Measurements from ENCODE around the gene ARPC5L. TPM values are rescaled to one million over a fixed set of nuclear protein-coding genes. Genes with fewer than 3 reads are reported as not detected.

Gene ARPC5L
- total and polyA plus RNA-seq, 12 donors, result 26.6 to 74.9 (median 39.9) TPM

- Histone ChIP-seq H3K36me3 (peaks cover 0 to 39% (median 28%) of the 10 kb centered on the region in 9 donors), H3K27ac (no peak overlapping the region), H3K4me1 (peaks cover 13 to 50% (median 32%) of the 10 kb centered on the region in 9 donors), H3K4me3 (no peak overlapping the region), H3K27me3 (no peaks in the 10 kb centered on the region), H3K9me3 (no peaks in the 10 kb centered on the region)
- 66 to 72% methylated on average over 7 of the region's 7 CpGs for WGBS, 2 donors
- TF ChIP-seq, protein P1, sequence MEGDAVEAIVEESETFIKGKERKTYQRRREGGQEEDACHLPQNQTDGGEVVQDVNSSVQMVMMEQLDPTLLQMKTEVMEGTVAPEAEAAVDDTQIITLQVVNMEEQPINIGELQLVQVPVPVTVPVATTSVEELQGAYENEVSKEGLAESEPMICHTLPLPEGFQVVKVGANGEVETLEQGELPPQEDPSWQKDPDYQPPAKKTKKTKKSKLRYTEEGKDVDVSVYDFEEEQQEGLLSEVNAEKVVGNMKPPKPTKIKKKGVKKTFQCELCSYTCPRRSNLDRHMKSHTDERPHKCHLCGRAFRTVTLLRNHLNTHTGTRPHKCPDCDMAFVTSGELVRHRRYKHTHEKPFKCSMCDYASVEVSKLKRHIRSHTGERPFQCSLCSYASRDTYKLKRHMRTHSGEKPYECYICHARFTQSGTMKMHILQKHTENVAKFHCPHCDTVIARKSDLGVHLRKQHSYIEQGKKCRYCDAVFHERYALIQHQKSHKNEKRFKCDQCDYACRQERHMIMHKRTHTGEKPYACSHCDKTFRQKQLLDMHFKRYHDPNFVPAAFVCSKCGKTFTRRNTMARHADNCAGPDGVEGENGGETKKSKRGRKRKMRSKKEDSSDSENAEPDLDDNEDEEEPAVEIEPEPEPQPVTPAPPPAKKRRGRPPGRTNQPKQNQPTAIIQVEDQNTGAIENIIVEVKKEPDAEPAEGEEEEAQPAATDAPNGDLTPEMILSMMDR (IDR thresholded peaks at IDR 0.05), result no peak
- DNase-seq (no peak), ATAC-seq (no peak)
- intact Hi-C loops (cut with DNase I), result loop anchor here in 3 of 10 donors (2.0 to 10.0 kb wide), 3 partner anchors 82 to 520 kb away; partner anchors contain the start of gene SCAI (in 1 of the 3)
Observed at GRCh38 chr9:124854822-124855221, 7.1 kb upstream of the ARPC5L start.

DNA sequence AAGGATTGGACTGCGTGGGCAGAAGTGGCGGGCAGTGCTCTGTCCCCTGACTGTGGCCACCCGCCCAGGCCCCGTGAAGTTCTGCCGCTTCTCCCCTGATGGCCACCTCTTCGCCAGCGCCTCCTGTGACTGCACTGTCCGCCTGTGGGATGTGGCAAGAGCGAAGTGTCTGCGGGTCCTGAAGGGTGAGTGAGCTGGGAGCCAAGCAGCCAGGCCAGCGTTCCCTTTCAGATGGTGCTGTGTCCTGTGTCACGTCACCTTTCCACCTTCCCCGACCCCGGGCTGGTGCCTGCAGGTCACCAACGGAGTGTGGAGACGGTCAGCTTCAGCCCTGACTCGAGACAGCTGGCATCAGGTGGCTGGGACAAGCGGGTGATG, 6.4 kb upstream of the ARPC5L start:
- Histone ChIP-seq H3K27ac (no peak overlapping the region), H3K36me3 (peaks cover 0 to 46% (median 35%) of the 10 kb centered on the region in 9 donors), H3K27me3 (no peaks in the 10 kb centered on the region), H3K9me3 (no peaks in the 10 kb centered on the region), H3K4me1 (peaks cover 14 to 52% (median 37%) of the 10 kb centered on the region in 9 donors), H3K4me3 (no peak overlapping the region)
- DNase-seq (no peak), ATAC-seq (no peak)
- WGBS, 2 donors, result 85 to 88% methylated on average over 18 of the region's 18 CpGs
- TF ChIP-seq, protein P1 (IDR thresholded peaks at IDR 0.05), result no peak
- intact Hi-C loops (cut with DNase I), result loop anchor here in 3 of 10 donors (2.0 to 10.0 kb wide), 3 partner anchors 83 to 519 kb away; partner anchors contain the start of gene SCAI (in 1 of the 3)

DNA sequence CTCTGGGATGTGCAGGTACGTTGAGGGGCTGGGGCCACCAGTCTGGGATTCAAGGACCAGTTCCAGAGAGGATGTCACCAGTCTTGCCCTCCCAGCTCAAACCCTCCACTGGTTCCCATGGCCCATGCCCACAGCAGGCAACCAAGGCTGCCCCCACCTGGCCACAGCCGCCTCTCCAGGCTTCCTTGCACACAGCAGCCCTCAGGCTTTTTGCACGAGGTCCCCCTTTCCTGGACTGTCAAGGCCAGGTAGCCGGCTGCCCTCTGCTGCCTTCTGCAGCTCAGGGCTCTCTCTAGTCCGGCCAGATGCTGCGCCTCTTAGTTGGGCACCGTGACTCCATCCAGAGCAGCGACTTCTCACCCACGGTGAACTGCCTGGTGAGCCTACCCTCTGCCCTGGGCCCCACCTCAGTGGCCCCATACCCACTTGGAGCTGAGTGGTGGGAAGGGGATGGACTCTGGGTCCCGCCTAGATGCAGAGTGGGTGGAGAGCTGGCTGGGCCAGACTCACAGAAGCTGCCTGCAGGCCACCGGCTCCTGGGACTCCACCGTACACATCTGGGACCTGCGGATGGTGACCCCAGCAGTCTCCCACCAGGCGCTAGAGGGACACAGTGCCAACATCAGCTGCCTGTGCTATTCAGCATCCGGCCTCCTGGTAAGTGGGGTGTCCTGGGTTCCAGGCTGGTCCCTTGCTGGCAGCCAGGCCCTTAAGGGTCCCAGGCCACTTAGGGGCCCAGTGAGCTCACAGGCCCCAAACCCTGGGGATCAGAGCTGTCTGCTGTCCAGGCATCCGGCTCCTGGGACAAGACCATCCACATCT, 5.8 kb upstream of the ARPC5L start:
- Histone ChIP-seq H3K4me3 (no peak overlapping the region), H3K9me3 (no peaks in the 10 kb centered on the region), H3K4me1 (peaks cover 20 to 52% (median 39%) of the 10 kb centered on the region in 9 donors), H3K27ac (no peak overlapping the region), H3K36me3 (peaks cover 0 to 51% (median 36%) of the 10 kb centered on the region in 9 donors), H3K27me3 (no peaks in the 10 kb centered on the region)
- TF ChIP-seq, protein P1 (IDR thresholded peaks at IDR 0.05), result peak in 4 of 9 donors; percentile 22 to 34 (median 30)
- WGBS, 2 donors, result 62 to 66% methylated on average over 15 to 16 of the region's 16 CpGs
- DNase-seq (no peak), ATAC-seq (no peak)
- intact Hi-C loops (cut with DNase I), result loop anchor here in 3 of 10 donors (2.0 to 10.0 kb wide), 3 partner anchors 83 to 519 kb away; partner anchors contain the start of gene SCAI (in 1 of the 3)

DNA sequence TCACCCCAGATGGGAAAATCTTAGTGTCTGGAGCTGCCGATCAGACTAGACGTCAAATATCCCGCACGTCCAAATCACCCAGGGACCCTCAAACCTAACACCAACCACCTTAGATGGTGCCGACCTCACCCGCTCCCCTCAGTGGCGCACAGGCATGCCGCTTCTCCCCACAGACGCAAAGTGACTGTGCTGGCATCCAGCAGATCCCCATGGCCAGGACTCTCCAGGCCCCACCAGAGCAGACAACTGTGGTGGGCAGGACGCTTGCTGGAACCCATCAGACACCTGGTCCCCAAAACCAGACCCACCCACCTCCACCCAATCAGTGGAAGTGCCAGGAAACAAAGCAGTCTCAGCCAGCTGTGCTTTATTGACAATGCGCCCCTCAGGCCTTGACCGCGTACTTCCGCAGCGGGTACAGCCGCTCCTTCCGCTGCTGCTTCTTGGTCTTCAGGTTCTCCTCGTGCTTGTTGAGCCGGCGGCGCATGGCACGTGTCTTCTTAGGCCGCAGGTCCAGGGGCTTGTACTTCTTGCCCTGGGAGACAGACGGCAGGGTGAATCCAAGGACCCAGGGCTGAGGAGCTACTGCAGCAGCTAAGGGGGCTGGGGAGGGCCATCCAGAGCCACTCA, 4.3 kb upstream of the ARPC5L start:
- H3K4me1 ChIP-seq, result peaks cover 10 to 44% (median 32%) of the 10 kb centered on the region in 9 donors
- 87 to 90% methylated on average over 24 of the region's 24 CpGs for WGBS, 2 donors
- intact Hi-C loops (cut with DNase I), result loop anchor here in 2 of 10 donors (10.0 kb wide), 2 partner anchors 287 to 517 kb away; partner anchors contain the start of gene SCAI (in 1 of the 2)
- H3K27ac ChIP-seq, result no peak overlapping the region
- no peaks in the 10 kb centered on the region for H3K27me3 ChIP-seq
- H3K9me3 ChIP-seq, result no peaks in the 10 kb centered on the region
- TF ChIP-seq, protein P1 (IDR thresholded peaks at IDR 0.05), result no peak
- ATAC-seq (no peak), DNase-seq (no peak)
- no peak overlapping the region for H3K4me3 ChIP-seq
- H3K36me3 ChIP-seq, result peaks cover 0 to 51% (median 36%) of the 10 kb centered on the region in 9 donors
